Measurements from ENCODE around the gene ACSM2A.
"Not testable (repeated sequence)": the region's sequence is repeated elsewhere in the genome, so short reads cannot be mapped to it uniquely, and the experiment has no call there.

ACSM2A gene

GRCh38 chr16:20470732-20471131, 19.4 kb downstream of the ACSM2A start:
- not testable (repeated sequence) for DNase-seq (ENCODE audit: low read depth); H3K4me3 ChIP-seq (ENCODE audit: low read depth, low read length)

- DNase-seq (ENCODE audit: low read depth); H3K4me3 ChIP-seq (ENCODE audit: low read depth, low read length): not testable (repeated sequence)
Measured at GRCh38 chr16:20477188-20477744, 25.9 kb downstream of the ACSM2A start.

- not testable (repeated sequence) for H3K4me3 ChIP-seq (ENCODE audit: low read depth, low read length); DNase-seq (ENCODE audit: low read depth)
Measured at GRCh38 chr16:20483989-20484388, 32.7 kb downstream of the ACSM2A start.

- no peak for DNase-seq (ENCODE audit: low read depth)
- H3K4me3 ChIP-seq (ENCODE audit: low read depth, low read length), result no peak overlapping the region
- no peak for TF ChIP-seq CTCF (conservative IDR thresholded peaks at IDR 0.05; ENCODE audit: low read depth, low read length)
Measured at GRCh38 chr16:20484726-20485125, 33.4 kb downstream of the ACSM2A start.

GRCh38 chr16:20485408-20485807, 34.1 kb downstream of the ACSM2A start:
- no peak for TF ChIP-seq CTCF (conservative IDR thresholded peaks at IDR 0.05; ENCODE audit: low read depth, low read length)
- no peak for DNase-seq (ENCODE audit: low read depth)
- no peak overlapping the region for H3K4me3 ChIP-seq (ENCODE audit: low read depth, low read length)

- H3K4me3 ChIP-seq (ENCODE audit: low read depth, low read length); DNase-seq (ENCODE audit: low read depth): not testable (repeated sequence)
Measured at GRCh38 chr16:20490994-20491393, 39.7 kb downstream of the ACSM2A start.

GRCh38 chr16:20491448-20491847, 40.1 kb downstream of the ACSM2A start:
- not testable (repeated sequence) for DNase-seq (ENCODE audit: low read depth); H3K4me3 ChIP-seq (ENCODE audit: low read depth, low read length)

- H3K4me3 ChIP-seq (ENCODE audit: low read depth, low read length), result no peak overlapping the region
- DNase-seq (ENCODE audit: low read depth), result no peak
- no peak for TF ChIP-seq CTCF (conservative IDR thresholded peaks at IDR 0.05; ENCODE audit: low read depth, low read length)
Measured at GRCh38 chr16:20504418-20504817, 53.1 kb downstream of the ACSM2A start.

- DNase-seq (ENCODE audit: low read depth), result no peak
- H3K4me3 ChIP-seq (ENCODE audit: low read depth, low read length), result no peak overlapping the region
- no peak for TF ChIP-seq CTCF (conservative IDR thresholded peaks at IDR 0.05; ENCODE audit: low read depth, low read length)
Measured at GRCh38 chr16:20507280-20507679, 56.0 kb downstream of the ACSM2A start.

GRCh38 chr16:20510323-20510722, 59.0 kb downstream of the ACSM2A start:
- TF ChIP-seq CTCF (conservative IDR thresholded peaks at IDR 0.05; ENCODE audit: low read depth, low read length), result no peak
- H3K4me3 ChIP-seq (ENCODE audit: low read depth, low read length), result no peak overlapping the region
- no peak for DNase-seq (ENCODE audit: low read depth)

Measured in choroid plexus epithelial cell (primary cell).